T follicular helper cell (primary cell): ENCODE data around the gene CCDC138.

Source experiments
- DNase-seq: peaks from one replicate; pipeline ENCODE4 v3.0.0-alpha.2; 2020; ENCODE audit warnings: low read depth

CCDC138 gene

GRCh38 chr2:108919571-108920373, 133.2 kb downstream of the CCDC138 start:
- DNase-seq, result no peak

- no peak for DNase-seq
Measured at GRCh38 chr2:108920686-108921085, 134.1 kb downstream of the CCDC138 start.

DNA sequence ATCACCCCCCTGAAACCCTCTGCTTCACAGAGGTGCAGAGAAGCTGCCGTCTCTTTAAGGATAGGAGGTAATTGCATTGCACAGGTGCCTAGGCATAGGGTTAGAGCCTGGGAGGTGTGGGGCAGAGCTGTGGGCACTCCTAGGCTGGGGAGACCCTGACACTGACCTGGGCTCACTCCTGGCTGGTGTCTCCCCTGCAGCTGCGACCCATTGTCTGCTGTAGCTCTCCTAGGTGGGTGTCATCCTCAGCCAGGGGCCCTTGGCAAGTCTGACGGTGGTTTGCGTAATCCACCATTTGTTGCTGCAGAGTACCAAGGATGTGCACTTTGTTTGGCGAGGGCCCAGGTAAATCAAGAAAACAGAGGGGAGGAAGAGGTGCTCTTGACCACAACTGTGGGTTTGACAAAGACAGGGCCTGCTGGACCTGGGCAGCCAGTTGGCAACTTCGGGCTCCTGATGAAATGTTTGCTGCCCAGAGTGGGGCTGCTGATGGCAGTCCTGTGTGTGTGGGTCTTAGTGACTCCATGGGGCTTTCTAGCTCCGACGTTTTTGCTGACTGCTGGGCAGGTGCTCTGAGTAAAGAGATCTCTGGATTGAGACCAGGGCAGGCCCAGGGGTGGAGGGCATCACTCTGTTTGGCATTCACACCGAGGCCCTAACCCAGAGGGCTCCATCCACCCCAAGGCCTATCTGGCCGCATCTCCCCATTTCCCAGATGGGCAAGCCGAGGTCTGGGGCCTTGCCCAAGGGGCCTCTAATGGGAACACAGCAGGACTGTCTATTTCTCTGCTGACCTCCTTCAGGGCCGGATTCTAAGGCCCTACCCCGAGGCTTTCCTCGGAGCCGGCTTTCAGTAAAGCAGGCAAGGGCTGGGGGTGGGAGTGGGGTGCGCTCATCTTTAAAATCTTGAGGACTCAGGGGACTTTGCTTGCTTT, 134.8 kb downstream of the CCDC138 start:
- DNase-seq, result no peak

DNA sequence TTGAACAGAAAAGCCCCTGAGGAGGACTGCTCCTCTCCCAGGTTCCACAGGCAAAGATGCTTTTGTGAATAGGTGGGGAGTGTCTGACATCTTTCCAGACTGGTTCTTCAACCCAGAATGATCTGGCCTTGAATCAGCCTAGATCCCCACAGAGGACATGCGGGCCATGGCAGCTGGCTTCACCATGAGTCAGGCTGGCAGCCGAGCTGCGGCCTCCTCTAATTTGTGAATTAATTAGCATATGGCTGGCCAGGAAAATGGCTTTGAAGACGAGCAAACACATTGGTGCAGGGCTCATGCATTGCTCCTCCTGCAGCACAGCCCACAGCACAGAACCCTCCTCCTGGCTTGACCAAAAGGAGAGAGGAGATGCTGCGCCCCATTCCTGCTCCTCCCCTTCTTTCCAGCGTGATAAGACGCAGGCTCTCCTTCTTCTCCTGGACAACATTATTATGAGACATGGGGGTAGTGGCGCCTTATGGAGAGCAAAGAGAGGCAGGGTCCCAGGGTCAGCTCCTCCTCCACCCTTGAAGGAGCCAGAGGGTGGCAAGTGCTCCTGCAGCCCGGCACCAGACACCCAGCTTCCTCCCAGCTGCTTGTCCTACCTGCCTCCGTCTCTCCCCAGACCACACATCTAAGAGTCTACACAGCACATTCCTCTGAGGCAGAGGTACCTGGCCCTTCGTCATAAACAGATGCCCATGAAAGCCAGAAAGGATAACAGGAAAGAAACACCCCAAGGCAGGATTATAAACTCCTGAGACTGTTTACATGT, 135.8 kb downstream of the CCDC138 start:
- DNase-seq, result no peak

GRCh38 chr2:108923019-108923700, 136.6 kb downstream of the CCDC138 start:
- DNase-seq, result no peak

DNA sequence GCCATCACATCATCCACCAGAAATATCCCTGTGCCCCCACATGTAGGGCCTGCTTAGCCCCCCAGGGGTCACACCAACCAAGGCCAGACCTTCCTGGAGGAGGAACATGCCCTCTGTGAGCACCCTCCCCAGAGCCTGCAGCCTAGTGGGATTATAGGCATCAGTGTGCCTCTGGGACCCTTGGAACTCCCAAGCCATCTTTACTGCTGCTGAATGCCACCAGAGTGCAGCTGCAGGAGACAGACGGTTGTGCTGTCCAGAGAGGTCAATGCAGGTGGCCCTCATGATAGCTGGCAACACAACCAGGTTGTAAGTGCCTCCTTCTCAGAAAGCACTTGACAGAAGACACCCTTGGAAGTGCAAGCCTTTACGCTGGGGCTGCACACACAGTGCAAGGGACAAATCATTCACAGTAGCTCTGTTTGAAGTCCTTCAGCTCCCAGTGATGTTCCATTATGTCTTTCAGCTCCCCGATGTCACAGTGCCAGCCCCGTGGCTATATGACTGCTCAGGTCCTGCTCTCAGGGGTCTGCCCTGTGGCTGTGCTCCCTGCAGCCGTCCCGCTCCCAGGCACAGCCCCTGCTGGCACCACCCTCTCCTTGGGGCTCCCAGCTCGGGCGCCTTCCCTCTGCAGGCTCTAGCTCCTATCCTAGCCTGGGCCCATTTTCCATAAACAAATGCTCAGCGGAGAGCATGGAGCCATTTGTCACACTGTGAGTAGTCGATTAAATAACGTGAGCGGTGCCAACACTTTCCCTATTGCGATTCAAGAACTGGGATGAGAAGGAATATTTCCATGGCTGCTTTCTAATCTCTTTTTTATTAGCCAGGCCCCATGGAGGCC, 137.4 kb downstream of the CCDC138 start:
- no peak for DNase-seq

DNA sequence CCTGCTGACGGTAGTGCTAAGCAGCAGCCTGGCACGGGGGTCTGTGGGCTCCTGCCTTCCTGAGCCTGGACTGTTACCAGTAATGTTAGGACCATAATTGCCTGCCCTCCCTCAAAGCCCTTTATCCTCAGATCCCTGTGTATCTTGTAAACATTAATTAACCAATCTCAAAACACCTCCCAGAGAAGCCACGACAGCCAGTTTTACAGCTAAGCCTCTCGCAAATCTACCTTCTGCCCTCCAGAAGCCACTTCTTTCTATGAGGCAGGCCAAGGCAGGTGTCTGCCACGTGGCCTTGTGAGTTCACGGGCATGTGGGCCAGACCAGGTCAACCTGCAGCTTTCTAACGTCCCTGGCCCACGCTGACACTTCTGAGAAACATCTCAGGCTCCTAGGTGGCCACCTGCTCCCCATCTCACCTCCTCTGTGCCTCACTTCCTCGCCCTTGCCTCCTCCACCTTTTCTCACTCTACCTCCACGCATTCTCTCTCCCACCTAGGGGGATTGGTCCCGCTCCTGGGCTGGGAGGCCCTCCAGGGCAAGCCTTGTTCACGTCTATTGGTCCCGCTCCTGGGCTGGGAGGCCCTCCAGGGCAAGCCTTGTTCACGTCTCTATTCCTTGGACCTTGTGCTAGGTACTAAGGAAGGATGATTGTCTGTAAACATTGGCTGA, 138.1 kb downstream of the CCDC138 start:
- DNase-seq, result no peak

- no peak for DNase-seq
Measured at GRCh38 chr2:108925286-108925685, 138.7 kb downstream of the CCDC138 start.

DNA sequence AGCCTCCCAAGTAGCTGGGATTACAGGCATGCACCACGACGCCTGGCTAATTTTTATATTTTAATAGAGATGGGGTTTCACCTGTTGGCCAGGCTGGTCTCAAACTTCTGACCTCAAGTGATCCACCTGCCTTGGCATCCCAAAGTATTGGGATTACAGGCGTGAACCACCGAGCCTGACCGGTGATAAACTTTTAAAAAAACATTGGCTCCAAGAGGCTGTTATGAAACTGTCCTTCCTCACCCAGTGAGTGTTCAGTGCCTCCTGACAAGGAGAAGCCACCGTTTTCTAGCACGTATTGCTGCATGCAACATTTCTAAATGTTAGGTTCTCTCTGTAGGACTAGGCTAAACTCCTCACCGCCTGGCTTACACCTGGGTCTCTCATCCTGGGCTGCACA, 139.2 kb downstream of the CCDC138 start:
- DNase-seq, result no peak
